GM18505 (cell line): ENCODE measurements around the gene TRMT2A.
"Not testable (repeated sequence)": the region's sequence is repeated elsewhere in the genome, so short reads cannot be mapped to it uniquely, and the experiment has no call there.

ENCODE experiments used
- ATAC-seq: cut with Tn5 transposase; IDR thresholded peaks from one replicate; pipeline ENCODE4 v1.9.1; 2021; ENCODE audit not compliant: unreplicated experiment
- POLR2A ChIP-seq: IDR thresholded peaks from 4 replicates; pipeline ENCODE4 v1.6.1; 2011; ENCODE audit warnings: borderline replicate concordance; ENCODE audit not compliant: insufficient read depth, insufficient read length; ENCODE audit errors: extremely low read depth

TRMT2A gene, protein sequence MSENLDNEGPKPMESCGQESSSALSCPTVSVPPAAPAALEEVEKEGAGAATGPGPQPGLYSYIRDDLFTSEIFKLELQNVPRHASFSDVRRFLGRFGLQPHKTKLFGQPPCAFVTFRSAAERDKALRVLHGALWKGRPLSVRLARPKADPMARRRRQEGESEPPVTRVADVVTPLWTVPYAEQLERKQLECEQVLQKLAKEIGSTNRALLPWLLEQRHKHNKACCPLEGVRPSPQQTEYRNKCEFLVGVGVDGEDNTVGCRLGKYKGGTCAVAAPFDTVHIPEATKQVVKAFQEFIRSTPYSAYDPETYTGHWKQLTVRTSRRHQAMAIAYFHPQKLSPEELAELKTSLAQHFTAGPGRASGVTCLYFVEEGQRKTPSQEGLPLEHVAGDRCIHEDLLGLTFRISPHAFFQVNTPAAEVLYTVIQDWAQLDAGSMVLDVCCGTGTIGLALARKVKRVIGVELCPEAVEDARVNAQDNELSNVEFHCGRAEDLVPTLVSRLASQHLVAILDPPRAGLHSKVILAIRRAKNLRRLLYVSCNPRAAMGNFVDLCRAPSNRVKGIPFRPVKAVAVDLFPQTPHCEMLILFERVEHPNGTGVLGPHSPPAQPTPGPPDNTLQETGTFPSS

GRCh38 chr22:20116951-20117632, at the start of gene TRMT2A:
TRMT2A (minus strand) TSS chr22:20117226; CDS start chr22:20116906, 320 bp downstream.
- TF ChIP-seq POLR2A, result peak; percentile 60
- ATAC-seq, result peak; percentile 70

GRCh38 chr22:20166703-20167102, 49.7 kb upstream of the TRMT2A start:
- no peak for ATAC-seq
- TF ChIP-seq POLR2A, result no peak

DNA sequence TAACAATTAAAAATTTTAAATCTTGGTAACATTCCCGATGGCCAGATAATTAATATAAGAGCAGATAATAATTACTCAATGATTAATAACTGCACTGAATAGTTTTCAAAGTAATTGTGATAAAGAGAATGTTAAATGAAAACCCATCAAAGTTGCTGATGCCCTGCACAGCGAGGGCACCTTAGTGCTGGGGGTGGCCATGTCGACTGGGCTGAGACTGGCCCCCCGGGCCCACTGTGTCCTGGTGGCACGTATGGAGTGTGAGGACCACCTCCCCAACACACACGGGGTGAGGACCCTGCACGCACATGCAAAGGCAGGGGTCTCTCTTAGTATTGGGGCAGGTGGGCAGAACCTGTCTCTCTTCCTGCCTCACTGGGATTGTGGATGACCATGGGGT, 48.9 kb upstream of the TRMT2A start:
- ATAC-seq, result no peak
- TF ChIP-seq POLR2A, result no peak

GRCh38 chr22:20165421-20165820, 48.4 kb upstream of the TRMT2A start:
- no peak for ATAC-seq
- TF ChIP-seq POLR2A, result no peak

GRCh38 chr22:20164863-20165262, 47.8 kb upstream of the TRMT2A start:
- ATAC-seq, result no peak
- TF ChIP-seq POLR2A, result no peak

DNA sequence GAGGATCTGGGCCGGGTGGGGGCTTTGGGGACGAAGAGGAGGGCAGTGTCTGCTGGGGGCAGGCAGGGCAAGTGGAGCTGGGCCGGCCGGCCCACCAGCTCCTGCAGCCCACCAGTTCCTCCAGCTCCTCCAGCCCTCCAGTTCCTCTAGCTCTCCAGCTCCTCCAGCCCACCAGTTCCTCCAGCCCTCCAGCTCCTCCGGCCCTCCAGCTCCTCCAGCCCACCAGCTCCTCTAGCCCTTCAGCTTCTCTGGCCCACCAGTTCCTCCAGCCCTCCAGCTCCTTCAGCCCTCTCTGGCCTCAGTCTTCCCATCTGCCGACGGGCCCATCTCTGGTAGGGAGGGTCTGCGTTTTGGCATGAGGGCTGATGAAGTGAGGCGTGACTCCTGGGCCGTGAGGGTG, 43.0 kb upstream of the TRMT2A start:
- TF ChIP-seq POLR2A, result no peak
- ATAC-seq, result no peak

DNA sequence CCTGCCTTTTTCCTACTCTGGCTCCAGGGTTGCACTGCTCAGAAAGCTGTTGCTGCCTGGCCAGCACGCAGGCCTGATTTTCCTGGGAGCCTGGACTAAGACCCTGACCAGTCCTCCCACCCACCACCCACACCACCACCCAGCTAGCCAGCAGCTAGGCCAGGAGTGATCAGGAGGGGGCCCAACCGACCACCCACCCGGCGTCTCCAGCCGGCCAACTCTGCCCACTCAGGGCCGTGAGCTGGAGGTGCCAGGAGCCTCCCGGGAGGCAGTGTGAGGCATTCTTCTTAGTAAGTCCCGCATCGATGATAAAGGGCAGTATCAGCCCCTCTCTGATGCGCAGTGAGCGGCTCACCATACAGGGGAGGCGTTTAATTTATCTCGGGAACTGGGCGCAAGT, 42.5 kb upstream of the TRMT2A start:
- not testable (repeated sequence) for ATAC-seq

DNA sequence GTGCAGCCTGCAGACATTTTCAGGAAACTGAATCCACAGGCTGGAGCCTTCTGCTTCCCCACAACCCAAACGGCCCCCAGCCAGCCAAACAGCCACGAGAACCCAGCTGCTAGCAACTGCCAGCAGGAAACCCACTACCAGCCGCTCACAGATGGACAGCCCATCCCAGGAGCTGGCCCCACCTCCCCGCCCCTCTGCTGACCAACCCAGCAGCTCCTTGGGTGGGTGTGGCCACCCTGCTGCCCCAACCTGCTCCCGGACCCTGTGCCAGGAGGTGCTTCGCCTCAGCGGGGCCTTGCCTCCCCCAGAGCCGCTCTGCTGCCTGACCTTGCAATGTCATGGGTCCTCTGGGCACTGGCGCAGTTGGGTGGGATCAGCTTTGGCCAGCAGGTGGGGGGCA, 42.0 kb upstream of the TRMT2A start:
- no peak for ATAC-seq
- TF ChIP-seq POLR2A, result no peak

GRCh38 chr22:20158391-20159036, 41.5 kb upstream of the TRMT2A start:
- no peak for TF ChIP-seq POLR2A

DNA sequence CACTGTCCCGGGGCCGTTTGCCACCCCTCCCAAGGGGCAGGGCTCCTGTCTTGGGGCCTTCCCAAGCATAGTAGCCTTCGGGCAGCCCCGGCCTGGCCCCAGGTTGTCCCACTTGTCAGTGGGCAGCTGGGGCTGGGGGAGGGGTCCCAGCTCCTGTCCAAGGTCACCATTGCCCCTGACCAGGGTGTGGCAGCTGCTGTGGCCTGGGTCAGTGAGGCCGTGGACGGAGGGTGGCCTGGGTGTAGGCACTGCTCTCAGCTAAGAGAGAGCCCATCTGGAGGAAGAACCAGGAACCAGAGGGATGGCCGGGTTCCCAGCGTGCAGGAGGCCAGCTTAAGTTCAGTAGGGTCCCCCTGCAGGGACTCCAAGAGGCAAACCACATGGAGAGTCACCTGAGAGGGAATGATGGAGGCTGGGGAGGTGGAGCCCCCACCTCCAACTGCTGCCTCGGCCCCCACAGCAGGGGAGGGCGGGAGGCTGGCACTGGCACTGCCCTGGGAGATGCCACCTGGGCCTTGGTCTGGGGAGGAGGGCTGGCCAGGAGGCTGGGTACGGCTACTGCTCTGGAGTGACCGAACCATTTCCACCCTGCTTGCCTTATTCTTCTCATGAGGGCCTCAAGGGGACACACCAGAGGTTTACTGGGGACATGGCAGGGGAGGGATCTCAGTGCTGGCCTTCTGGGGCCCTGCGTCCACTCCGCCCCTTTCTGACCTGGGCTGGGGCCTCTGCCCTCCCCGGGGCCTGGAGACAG, 40.6 kb upstream of the TRMT2A start:
- ATAC-seq, result no peak
- TF ChIP-seq POLR2A, result no peak

More at GRCh38 chr22:20158391-20159036, 41.5 kb upstream of the TRMT2A start:
- ATAC-seq, result no peak

GRCh38 chr22:20156611-20157429, 39.8 kb upstream of the TRMT2A start:
- ATAC-seq, result no peak
- TF ChIP-seq POLR2A, result no peak

DNA sequence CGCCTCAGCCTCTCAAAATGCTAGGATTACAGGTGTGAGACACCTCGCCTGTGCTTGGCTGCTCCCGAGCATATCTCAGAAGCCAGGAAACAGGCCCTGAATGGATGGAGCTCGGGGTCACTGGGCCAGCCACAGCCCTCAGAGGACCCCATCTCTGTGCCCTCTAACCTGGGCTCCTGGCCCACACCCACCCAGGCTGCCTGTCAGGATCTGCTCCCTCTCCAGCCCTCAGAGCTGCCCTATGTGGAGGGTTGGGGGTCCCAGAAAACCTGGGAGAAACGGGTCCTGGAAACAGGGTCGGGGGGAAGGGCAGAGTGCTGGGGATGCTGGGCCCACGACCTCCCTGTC, 39.0 kb upstream of the TRMT2A start:
- TF ChIP-seq POLR2A, result no peak
- ATAC-seq, result no peak
